GM18909 (cell line): ENCODE measurements around the gene ZNF10.

Experiments
- ATAC-seq: cut with Tn5 transposase; IDR thresholded peaks from one replicate; pipeline ENCODE4 v1.9.1; 2021; ENCODE audit warnings: mild to moderate bottlenecking; ENCODE audit not compliant: unreplicated experiment, poor library complexity

Gene ZNF10

GRCh38 chr12:133192847-133193246, 62.4 kb downstream of the ZNF10 start:
- ATAC-seq: no peak

GRCh38 chr12:133201888-133202287, 71.5 kb downstream of the ZNF10 start:
- ATAC-seq: no peak

GRCh38 chr12:133202493-133203343, 72.3 kb downstream of the ZNF10 start:
- ATAC-seq: no peak

GRCh38 chr12:133203344-133204263, 73.2 kb downstream of the ZNF10 start:
- ATAC-seq: no peak

GRCh38 chr12:133204264-133204603, 73.8 kb downstream of the ZNF10 start:
- no peak for ATAC-seq

- no peak for ATAC-seq
Observed at GRCh38 chr12:133206390-133206789, 76.0 kb downstream of the ZNF10 start.
